ENCODE data around the gene TEAD1. TPM values are rescaled to one million over a fixed set of nuclear protein-coding genes. Genes with fewer than 3 reads are reported as not detected.

Gene TEAD1
- total RNA-seq, 1 donor from 2014 or later = 17.6 TPM

DNA sequence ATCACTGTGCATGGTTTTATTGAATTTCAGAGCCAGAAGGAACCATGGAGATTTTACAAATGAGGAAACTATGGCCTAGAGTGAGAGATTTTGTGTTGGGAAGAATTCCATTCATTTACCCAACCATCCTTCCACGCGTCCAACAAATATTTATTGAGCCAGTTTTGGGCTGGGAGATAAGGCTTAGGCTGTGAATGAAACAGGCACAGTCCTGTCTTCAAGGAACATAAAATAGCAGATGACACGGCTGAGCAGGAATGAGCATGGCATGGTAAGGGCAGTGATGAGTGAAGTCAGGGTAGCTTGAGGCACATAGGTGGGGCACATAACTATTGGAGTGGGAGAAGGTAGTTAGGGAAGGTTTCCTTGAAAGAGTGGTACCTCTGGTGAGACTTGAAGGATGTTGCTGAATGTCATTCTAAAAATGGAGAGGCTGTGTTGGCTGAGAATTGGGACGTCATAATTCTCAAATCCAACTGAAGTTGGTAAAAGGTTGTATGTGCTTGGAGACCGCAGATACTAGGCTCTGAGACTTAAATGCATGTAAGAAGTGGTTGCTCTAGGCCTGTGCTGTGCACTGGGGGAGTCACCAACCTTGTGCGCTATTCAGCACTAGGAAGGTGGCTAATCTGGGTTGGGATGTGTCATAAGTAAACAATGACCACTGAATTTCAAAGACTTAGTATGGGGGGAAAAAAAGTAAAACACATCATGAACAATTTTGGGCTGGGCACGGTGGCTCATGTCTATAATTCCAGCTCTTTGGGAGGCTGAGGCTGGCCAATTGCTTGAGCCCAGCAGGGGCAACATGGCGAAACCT lies 51.9 kb downstream of the TEAD1 start:
- FAIRE-seq (no peak), DNase-seq (ENCODE audit: low read depth) (peak; percentile 61)
- no peak overlapping the region for H3K4me3 ChIP-seq (ENCODE audit: low read depth, low read length)
- H3K36me3 ChIP-seq (ENCODE audit: control insufficient read depth, insufficient read depth, low read length) = no peaks in the 10 kb centered on the region
- TF ChIP-seq, protein P1, sequence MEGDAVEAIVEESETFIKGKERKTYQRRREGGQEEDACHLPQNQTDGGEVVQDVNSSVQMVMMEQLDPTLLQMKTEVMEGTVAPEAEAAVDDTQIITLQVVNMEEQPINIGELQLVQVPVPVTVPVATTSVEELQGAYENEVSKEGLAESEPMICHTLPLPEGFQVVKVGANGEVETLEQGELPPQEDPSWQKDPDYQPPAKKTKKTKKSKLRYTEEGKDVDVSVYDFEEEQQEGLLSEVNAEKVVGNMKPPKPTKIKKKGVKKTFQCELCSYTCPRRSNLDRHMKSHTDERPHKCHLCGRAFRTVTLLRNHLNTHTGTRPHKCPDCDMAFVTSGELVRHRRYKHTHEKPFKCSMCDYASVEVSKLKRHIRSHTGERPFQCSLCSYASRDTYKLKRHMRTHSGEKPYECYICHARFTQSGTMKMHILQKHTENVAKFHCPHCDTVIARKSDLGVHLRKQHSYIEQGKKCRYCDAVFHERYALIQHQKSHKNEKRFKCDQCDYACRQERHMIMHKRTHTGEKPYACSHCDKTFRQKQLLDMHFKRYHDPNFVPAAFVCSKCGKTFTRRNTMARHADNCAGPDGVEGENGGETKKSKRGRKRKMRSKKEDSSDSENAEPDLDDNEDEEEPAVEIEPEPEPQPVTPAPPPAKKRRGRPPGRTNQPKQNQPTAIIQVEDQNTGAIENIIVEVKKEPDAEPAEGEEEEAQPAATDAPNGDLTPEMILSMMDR (IDR thresholded peaks at IDR 0.05; ENCODE audit: insufficient read depth, low read length, severe bottlenecking) = no peak
- no peaks in the 10 kb centered on the region for H3K27me3 ChIP-seq (ENCODE audit: control insufficient read depth, insufficient read depth, low read length)

DNA sequence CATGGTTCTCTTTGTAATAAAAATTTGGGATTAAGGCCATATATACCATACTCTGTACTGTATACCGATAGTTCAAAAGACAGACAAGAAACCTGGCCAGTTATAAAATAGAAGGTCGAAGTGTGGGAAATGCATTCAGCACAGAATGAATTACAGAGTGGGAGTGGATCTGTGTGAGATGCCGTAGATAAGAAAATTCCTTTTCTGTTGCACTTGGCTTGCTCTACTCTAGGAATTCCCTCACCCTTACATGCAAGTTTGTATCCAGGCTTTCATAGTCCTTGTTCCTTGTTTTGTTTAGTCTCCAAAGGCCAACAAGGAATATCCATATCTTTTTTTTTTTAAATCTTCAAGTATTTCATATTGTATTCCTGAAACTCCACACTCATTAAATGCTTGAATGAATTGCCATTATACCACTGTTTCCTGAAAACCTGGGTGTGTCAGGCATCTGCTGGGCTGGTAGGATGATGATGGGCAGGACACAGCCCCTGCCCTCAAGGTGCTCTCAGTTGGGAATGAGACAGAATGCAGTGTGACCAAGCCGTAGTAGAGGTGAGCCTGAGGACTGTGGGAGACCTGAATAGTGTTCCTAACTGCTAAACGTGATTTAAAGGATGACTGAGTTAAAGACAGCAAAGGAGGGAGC lies 53.5 kb downstream of the TEAD1 start:
- DNase-seq (ENCODE audit: low read depth) (no peak), FAIRE-seq (no peak)
- Histone ChIP-seq H3K27me3 (ENCODE audit: control insufficient read depth, insufficient read depth, low read length) (no peaks in the 10 kb centered on the region), H3K36me3 (ENCODE audit: control insufficient read depth, insufficient read depth, low read length) (no peaks in the 10 kb centered on the region), H3K4me3 (ENCODE audit: low read depth, low read length) (no peak overlapping the region)
- TF ChIP-seq, protein P1 (IDR thresholded peaks at IDR 0.05; ENCODE audit: insufficient read depth, low read length, severe bottlenecking) = no peak

DNA sequence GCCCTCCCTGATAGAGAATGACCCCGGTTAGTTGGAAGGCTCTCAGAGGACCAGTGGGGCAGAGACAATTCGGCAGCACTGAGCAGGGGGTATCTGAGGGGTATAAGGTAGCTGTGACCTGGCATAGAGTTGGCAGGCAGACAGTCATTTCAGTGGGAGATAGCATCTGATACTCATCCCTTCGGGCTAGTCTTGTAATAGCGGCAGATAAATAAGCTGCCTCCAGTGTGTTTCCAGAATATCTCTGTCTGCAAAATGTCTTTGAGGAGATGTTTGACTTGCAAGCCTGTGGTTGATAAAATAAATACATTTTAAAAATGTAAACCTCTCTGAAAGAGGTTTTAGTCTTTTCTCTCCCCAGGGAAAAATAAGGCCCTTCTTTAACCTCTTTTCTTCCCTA lies 54.2 kb downstream of the TEAD1 start:
- TF ChIP-seq, protein P1 (IDR thresholded peaks at IDR 0.05; ENCODE audit: insufficient read depth, low read length, severe bottlenecking) = no peak
- no peak for DNase-seq (ENCODE audit: low read depth)
- no peaks in the 10 kb centered on the region for H3K27me3 ChIP-seq (ENCODE audit: control insufficient read depth, insufficient read depth, low read length)
- H3K36me3 ChIP-seq (ENCODE audit: control insufficient read depth, insufficient read depth, low read length) = no peaks in the 10 kb centered on the region
- H3K4me3 ChIP-seq (ENCODE audit: low read depth, low read length) = no peak overlapping the region
- no peak for FAIRE-seq

DNA sequence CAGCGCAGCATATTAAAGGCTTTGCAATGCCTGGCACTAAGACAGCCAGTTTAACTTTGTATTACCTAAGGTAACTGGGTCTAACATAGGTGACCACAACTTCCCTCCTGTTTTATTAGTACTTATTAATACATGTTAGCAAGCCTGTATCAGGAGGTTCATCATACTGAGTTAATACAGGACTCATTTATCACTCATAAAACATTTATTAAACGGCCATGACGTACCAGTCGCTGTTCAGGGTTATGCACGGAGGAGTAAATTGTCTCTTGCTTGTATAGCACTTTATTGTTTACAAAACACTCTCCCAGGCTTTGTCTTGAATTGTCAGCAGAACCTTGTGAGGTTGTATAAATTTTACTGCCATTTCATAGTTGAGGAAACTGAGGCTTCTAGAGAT lies 55.7 kb downstream of the TEAD1 start:
- TF ChIP-seq, protein P1 (IDR thresholded peaks at IDR 0.05; ENCODE audit: insufficient read depth, low read length, severe bottlenecking) = no peak
- no peak for FAIRE-seq
- H3K27me3 ChIP-seq (ENCODE audit: control insufficient read depth, insufficient read depth, low read length) = no peaks in the 10 kb centered on the region
- no peak overlapping the region for H3K4me3 ChIP-seq (ENCODE audit: low read depth, low read length)
- no peak for DNase-seq (ENCODE audit: low read depth)
- H3K36me3 ChIP-seq (ENCODE audit: control insufficient read depth, insufficient read depth, low read length) = no peaks in the 10 kb centered on the region

DNA sequence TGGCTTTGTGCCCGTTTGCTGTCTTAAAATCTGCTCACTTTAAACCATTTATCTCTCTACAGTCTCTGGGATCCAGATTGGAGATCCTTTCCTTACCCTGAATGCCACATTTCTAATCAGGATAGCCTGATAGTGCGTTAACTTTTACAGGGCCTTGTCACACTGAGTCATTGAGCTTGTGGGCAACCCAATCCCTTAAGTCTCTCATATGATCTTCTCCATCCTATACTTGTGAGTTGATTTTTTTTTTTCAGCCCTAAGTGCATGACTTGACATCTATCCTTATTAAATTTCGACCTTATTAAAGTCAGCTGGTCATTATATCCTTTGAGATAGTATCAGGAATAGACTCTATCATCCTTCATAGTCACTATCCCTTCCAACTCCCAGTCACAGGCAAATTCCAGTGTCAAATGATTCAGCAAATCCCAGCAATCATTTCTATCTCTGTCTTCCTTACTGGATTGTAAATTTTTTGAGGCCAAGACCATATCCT lies 57.7 kb downstream of the TEAD1 start:
- TF ChIP-seq, protein P1 (IDR thresholded peaks at IDR 0.05; ENCODE audit: insufficient read depth, low read length, severe bottlenecking) = no peak
- FAIRE-seq (no peak), DNase-seq (ENCODE audit: low read depth) (no peak)
- Histone ChIP-seq H3K4me3 (ENCODE audit: low read depth, low read length) (no peak overlapping the region), H3K27me3 (ENCODE audit: control insufficient read depth, insufficient read depth, low read length) (no peaks in the 10 kb centered on the region), H3K36me3 (ENCODE audit: control insufficient read depth, insufficient read depth, low read length) (no peaks in the 10 kb centered on the region)

All from bronchial epithelial cell (primary cell).